ENCODE data around the gene SLC48A1.

Gene SLC48A1

DNA sequence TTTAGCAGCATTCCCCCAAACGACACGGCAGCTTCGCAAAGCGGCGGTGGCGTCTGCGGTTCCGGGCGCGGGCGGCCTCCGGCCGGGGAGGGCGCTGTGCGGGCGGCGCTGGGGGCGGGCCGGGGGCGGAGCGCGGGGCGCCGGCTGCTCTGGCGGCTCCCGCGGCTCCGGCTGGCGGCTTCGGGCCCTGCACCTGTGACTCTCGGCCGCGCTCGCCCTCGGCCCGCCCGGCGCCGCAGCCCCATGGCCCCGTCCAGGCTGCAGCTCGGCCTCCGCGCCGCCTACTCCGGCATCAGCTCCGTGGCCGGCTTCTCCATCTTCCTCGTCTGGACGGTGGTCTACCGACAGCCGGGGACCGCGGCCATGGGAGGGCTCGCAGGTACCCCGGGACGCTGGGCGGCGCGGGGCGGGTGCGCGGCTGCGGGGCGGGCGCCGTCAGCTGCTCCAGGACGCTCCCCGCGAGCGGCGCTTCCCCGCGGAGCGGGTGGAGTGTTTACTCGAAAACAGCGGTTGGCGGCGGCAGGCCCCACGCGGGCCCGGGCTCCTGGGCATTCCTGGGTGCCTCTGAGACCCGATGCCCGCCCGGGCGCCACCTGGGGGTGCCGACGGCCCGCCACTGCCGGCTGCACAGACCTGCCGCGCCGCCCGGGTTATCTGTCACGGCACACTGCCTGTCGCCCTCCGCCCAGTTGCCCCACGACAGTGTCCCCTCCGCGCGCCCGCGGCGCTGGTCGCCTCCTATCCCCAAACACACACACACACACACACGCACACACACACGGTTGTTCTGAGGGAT lies at the start of gene SLC48A1:
Gene SLC48A1, plus strand, starts transcription at position 177 of the 796 bp plus-strand sequence. Its CDS starts 67 bp downstream, at position 244.
- no peak for DNase-seq

DNA sequence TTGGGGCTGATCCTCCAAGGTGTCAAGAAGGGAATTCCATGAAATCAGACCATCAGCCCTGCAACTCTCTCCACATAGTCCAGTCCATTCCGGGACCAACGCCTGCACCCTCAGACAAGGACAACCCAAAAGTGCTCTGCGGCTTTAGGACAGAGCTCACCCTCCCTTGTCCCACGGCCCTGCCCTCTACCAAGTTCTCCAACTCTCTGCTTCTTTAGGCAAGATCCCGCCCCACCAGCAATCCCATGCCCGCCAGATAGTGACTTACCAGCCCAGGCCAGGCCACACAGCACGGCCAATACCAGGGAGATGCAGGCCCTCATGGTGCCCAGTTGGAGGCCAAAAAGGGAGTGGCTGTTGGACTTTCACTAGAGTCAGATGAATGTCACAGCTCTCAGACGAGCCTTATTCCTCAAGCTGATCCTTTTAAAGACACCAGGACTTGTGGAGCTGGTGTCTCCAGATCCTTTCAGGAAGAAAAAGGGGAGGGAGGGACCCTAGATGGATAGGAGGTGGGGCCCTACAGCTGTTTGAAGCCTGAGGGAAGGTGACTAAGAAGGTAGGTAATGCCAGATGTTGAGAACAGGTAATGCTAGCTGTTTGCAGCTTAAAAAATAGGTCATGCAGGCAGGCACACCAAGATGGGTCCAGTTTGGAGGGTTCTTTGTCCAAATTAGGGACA lies 47.8 kb upstream of the SLC48A1 start, which contains the start of gene ENDOU:
Gene ENDOU, minus strand, starts transcription at position 400 of the 682 bp plus-strand sequence. Its CDS starts 77 bp downstream, at position 323.
- no peak for DNase-seq

DNA sequence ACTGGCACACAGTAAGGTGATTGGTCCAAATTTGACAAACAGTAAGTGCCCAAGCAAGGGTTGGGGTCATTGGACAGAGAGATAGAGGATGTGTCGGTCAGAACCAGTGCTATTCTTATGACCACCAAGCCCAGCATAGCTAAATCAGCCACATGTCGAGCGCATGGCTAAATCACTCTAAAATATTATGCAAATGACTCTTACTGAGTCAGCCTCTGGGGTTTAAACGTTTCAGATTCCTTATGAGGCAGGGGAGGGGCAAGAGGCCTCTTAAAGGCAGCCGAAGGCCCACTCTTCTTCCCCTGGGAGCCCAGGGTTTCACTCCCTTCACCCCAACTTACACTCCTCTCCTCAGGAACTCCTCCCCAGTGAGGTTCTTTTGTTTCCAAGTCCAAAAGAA lies 47.1 kb upstream of the SLC48A1 start:
- no peak for DNase-seq

DNA sequence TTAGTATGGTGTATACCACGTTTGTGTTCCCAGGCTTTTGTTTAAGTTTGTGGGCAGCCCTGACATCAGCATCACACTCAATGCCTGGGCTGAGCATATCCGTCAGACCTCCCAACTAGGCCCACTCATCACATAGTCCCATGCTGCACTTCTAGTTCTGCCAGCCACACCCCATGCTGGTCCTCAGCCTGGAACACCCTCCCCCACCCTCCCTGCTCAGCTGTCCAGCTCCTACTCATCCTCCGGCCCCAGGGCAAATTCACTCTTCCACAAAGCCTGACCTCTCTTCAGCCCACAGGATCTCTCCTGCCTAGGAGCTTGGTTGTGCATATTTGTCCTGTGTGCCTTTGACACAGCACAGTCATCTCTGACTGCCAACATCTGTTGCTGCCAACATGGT lies 43.8 kb upstream of the SLC48A1 start:
- no peak for DNase-seq

DNA sequence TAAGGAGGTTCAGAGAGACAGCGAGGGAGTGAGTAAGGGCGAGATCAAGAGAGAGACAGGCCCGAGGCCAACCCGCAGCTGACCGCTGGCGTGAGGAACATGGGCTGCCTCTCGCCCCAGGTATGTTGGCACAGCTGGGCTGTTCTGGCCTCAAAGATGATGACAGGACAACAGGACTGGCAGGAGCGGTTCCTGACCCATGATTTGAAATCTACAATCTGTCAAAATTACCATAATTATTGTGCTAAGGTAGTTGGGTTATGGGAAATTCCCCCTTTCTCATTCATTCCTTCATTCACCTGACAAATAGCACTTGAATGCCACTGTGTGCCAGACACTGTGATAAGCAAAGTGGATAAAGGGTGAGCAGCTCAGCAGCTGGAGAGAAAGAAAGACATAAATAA lies 42.7 kb upstream of the SLC48A1 start:
- no peak for DNase-seq

DNA sequence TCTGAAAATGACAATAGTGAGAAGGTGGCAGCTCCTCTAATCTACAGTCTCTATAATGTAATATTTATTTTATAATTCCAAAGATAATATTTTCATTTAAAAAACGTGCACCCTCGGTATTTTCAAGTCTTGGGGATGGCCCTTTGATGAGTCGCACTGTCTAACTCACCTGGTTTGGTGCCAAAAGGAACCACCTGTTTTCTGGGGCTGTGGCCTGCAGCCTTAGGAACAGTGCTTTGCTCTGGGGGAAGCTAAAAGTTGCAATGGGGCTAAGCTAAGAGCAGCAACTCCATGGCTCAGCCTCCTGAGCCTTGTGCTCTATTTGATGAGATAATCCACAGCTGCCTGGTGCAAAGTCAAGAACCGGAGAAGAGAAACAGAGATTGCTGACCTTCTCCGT lies 41.3 kb upstream of the SLC48A1 start:
- DNase-seq = no peak

DNA sequence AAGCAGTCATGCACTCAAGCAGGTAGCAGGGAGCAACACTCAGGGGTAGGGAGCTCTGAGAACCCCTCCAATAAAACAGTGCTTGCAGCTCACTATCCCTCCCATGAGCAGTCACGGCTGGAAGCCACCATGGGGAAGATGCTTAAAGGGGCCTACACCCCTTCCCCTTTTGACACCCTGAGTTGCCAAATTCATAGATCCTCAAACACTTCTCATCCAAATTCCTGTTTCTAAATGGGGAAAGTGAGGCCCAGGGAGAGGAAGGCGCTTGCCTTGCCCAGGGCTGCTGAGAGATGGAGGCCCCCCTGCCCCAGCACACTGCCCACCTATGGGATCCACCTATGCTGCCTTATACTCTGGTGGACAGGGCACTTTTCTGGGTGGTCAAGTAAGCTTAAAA lies 40.5 kb upstream of the SLC48A1 start:
- no peak for DNase-seq

DNA sequence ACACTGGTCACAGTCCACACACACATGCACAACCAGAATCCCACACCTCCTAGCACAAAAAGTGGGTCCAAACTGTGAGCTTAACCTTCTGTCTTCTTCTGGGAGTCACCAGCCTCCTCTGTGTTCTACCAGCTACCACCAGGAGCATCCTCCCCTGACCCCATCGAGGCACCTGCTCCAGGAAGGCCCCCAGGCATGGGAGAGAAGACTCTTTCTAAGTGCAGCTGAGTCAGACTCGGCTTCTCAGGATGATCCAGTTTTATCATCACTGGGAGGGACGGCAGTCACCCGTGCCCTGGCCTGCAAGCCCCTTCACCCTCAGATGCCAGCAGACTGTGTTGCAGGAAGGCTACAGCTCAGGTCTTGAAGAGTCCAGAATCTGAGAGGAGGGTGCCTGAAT lies 39.9 kb upstream of the SLC48A1 start:
- no peak for DNase-seq

DNA sequence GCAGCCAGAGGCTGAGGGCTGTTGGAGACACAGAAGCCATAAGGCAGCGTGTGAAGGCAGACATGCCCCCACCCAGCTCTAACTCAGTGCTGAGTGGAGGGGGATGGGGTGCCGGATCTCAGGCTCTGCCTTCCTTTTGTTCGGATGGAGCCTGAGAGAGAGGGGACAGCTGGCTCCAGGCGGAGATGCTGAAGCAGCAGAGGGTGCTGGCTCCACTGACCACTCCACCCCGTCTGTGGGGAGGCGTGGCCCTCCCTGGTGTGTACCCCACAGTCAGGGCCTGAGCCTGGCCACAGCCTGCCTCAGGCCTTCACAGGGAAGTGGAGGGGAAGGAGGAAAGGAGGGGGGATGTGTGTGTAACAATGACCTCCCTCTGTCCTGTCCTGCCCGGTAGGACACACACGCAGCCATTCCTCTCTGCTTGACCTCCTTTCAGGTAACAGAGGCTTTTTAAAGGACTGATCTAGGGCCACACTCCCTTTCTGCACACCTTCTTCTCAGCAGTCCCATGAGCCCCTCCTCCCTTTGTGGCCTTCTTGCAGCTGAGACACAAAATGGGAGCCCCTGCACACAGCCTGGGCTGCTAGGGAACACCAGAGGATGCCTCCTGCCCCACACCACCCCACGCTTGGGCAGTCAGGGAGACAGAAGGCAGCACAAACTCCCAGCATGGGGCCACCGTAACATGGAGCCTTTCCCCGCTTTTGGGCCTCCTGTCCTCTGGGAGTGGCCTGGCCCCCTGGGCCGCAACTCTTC lies 38.1 kb upstream of the SLC48A1 start:
- no peak for DNase-seq

DNA sequence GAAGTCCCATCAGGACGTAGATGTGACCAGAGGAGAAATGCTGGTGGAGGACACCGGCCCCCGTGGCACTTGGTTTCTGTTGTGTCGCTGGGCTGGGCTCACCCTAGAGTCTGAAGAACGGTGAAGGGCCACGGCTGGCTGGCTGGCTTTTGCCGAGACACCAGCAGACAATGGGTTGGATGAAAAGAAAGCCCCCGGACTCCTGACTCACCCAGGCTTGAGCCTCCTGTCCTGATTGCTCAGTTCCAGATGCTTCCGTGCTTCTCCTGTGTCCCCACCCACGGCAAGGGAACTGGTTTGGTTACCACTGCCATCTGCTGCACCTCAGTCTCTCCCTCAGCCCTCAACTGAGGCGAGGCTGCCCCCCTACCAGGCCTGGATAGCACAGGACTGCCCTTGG lies 37.4 kb upstream of the SLC48A1 start:
- no peak for DNase-seq

DNA sequence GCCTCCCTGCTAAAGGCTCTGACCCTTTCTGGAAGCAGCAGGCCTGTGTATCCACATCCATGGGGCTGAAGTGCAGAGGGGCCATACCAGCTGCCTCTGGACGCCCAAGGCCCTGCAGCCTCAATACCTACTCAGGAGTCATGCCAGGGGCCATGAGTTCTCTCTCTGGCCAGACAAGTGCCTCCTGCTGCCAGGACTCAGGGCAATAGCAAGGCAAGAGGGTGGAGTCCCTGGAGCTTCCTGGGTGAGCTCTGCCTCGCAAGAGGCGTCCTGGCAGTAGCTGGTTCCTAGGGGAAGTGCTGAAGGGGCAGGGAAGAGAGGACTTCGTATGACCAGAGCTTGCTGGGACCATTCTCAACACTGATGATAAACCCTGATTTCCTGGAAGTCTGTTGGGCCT lies 36.8 kb upstream of the SLC48A1 start:
- no peak for DNase-seq

DNA sequence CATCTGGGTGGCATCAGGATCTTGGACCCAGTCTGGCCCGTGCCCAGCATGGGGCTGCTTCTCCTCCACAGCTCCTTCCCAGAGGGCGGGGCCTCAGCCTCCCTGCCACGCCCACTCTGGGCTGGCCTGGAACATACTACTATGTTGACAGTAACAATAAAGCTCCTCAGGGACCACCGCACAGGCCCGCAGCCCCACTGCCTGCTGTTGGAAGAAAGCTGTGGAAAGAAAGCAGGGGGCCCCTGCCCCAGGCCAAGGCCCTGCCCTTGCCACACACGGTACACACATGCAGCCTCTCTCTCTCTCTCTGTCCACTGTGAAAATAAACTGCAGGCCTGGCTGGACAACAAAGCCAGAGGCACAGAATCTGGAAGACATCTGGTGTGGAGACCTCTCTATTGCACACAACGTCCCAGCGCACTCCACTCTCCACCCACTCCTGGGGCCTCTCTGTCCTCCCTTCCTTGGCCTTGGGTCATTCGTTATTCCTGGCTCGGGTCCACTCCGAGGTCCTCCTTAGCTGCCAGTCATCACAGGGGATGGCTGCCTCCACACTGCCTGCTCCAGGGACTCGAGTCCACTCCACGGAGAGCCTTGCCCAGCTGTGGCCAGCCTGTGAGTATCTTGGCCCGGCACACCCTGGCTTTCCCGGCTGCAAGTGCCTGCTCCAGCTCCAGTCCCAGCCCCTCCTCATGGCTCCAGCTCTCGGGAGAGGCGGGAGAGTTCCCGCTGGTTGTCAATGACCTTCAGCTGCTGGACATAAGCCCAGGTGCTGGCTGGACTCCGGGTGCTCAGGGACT lies 36.0 kb upstream of the SLC48A1 start:
- DNase-seq = no peak

DNA sequence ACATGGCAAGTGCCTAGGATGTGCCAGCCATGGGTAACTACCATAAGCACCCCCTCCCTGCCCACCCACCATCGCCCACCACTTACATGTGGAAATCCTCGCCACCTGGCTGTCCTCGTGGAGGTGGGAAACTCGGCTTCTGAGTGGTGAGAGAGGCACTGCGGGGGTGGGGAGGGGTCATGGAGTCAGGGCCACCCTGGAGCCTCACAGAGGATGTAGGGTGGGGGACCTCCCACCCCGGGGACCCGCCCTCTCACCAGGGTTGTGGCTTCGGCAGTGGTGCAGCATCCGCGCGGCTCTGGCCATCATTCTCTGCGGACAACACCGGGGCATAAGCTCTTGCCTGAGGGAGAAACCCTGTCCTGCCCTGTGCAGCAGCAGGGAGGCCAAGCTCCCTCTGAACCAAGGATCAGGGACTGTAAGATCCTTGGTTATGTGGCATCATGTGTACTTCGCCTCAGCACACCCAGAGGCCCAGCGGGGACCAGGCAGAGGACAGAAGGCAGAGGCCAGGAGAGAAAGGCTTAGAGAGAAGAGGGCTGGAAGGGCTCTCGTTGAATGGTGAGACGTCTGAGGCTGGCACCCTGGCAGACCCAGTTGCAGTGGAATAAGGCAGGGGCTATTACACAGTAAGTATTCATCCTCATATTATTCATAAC lies 35.0 kb upstream of the SLC48A1 start:
- no peak for DNase-seq

DNA sequence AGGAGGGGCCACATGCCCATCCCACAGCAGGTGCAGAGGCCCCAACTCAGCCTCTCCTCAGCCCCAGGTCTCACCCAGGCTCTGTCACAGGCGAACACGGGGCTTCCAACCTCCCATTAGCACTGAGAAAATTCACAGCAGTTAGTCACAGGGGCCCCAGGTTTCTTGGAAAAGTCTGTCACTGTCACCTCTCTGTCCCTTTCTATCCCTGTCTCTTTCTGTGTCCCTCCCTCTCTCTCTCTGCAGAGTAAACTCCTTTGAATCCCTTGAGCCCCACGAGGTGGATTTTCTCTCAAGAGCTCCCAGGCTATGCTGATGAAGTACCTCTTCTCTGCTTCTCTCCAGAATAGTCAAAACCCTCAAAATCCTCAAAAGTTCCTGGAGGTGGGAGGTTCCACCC lies 33.7 kb upstream of the SLC48A1 start:
- DNase-seq = no peak

DNA sequence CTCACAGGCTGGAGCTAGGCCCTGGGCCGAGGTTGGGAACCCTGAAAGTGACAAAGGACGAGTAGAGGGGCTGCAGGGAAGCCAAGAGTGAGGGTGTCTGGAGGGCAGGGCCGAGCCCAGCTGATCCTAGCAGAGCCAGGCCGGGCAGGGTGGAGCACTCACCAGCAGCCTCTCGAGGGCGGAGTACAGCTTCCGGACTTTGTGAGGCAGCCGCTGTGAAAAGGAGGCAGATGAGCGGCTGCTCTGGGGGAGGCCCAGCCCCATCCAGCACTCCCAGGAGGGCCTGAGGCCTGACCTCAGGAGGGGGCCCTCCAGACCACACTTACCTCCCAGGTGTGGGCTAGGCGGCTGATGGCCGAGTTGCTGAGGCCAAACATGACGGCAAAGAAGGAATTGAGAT lies 33.1 kb upstream of the SLC48A1 start:
- DNase-seq = no peak

DNA sequence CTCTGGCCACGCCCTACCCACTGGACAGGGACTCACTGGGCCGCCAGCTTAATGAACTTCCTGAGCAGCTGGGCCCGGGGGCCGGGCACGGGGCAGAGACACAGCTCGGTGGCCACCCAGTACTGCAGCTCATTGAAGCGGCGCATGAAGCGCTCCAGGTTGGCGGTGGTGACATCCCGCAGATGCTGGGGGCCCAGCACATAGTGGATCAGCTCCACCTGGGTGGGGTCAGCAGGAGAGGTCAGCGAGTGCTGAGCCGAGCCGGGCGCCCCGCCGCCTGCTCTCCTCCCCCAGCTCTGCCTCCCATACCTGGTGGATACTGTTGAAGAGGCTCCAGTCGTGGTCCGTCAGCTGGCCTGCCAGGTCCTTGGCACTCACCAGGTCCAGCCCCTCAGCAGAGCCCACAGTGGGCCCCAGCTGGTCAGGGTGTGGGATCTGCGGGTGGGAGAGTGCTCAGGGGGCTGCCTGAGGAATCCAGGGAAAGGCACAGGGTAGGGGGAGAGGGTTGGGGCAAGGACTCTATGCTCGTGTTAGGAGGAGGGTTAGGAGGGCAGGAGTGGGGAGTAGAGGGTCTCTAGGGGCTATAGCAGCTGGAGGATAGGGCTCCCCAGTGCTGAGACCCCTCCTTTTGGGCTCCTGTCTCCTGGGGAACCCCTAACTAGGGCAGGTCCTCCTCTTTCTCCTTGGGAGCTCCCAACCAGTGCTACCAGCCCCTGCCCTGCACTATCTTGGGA lies 32.3 kb upstream of the SLC48A1 start:
- no peak for DNase-seq

DNA sequence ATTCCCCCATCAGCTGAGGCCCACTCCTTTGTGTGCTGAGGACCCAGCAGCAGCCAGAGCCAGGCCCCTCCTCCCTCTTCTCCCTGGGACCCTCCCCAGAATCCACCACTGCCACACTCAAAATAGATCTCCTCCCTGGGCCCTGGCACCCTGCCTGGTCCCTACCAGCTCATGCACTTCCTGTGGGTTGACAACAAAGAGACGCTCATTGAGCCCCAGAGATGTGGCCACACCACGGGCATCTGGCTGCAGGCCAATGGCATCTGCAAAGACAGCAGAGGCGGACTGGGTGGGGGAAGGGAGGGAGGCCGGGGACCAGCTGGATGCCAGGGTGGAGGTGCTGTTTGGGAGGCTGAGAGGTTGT lies 31.7 kb upstream of the SLC48A1 start:
- no peak for DNase-seq

DNA sequence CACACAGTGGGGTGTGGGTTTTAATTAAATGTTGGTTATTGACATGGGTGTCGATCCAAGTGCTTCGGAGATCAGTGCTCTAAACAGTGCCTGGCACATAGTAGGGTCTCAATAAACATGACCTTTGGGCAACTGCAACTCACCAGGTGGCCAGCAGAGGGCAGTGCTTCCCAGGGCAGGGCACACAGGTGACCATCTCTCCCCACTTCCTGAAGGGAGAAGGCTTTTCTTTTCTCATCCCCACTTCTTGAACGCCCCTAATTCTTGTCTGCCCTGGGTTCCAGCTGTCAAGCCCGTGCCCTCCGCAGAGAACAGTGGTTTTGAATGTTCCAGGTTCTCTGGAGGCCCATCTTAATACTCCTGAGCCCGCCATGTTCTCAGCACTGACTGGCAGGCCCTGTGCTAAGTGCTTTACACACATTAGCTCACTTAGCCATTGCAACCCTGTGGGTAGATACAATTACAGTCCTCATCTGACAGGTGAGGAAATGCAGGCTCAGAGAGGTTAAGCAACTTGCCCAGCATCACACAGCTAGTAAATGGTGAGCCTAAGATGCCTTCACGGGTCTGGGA lies 30.7 kb upstream of the SLC48A1 start:
- no peak for DNase-seq

DNA sequence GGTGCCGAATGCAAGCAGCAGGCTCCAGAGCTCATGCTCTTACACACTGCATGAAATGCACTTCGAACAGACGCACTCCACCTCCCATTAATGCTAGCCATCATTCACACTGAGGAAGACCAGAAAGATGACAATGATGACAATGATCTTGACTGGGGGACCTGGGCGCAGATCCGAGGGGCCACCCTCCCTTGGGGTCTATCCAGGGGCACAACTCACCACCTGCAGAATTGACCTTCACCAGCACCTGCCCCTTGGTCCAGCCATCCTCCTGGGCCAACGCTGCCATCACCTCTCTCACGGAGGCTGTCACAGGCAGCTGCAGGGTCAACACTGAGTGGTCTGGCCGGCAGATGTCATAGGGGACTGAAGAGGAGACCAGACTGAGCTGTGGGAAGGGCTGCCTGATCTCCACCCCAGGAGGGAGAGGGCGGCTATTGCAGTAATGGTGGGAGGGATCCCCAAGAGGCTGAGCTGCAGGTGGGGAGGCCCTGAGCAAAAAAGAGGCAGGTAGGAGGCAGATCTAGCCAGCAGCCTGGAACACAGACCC lies 29.7 kb upstream of the SLC48A1 start:
- no peak for DNase-seq

DNA sequence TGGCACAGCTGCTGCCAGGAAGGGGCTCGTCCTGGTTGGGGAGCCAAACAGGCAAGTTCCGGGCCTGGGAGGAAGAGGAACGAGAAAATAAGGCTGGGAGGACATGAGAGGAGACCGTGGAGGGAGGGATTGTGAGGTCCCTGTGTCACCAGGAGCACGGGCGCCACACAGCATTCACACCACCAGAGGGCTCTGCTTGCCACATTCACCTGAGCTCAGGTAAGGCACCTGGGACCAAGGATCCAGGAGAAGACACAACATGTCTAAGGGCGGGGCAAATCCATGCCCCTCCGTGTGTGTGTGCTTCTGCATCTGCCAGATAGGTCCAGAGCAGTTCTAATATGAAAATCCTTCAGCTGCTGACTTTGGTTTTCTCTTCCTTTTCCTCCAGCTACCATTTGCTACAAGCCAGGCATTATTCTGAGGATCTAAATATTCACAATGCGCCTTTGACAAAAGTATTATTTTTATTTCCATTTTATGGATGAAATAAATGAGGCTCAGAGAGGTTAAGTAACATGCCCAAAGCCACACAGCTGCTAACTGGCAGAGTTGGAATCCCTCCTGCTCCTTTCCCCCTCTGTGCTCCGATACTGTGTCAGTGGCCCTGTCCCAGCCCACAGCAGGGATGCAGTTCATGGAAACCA lies 28.9 kb upstream of the SLC48A1 start:
- no peak for DNase-seq

All from SIG-M5 (cell line).